ENCODE measurements around the gene CTSA.

Gene CTSA

GRCh38 chr20:45905505-45906079, 14.5 kb downstream of the CTSA start:
- no peaks in the 10 kb centered on the region for H3K9me3 ChIP-seq (ENCODE audit: control insufficient read depth in 2 of 2, low read length in 2 of 2)
- peaks cover 0 to 6% of the 10 kb centered on the region in 2 donors for H3K36me3 ChIP-seq (ENCODE audit: control insufficient read depth in 2 of 2, insufficient read depth in 2 of 2, low read length in 2 of 2)
- no peak overlapping the region for H3K4me3 ChIP-seq (ENCODE audit: low read length in 2 of 2)
- H3K9ac ChIP-seq (ENCODE audit: low read depth in 1 of 2, low read length in 2 of 2), result no peak overlapping the region
- peaks cover 0 to 2% of the 10 kb centered on the region in 2 donors for H3K4me1 ChIP-seq (ENCODE audit: control insufficient read depth in 2 of 2, insufficient read depth in 2 of 2, low read length in 2 of 2)
- H3K27me3 ChIP-seq (ENCODE audit: control insufficient read depth in 2 of 2, insufficient read depth in 2 of 2, low read length in 2 of 2), result no peaks in the 10 kb centered on the region
- H3K27ac ChIP-seq (ENCODE audit: low read depth in 2 of 2, low read length in 2 of 2), result no peak overlapping the region

GRCh38 chr20:45907219-45907948, 16.2 kb downstream of the CTSA start:
- Histone ChIP-seq H3K27me3 (ENCODE audit: control insufficient read depth in 2 of 2, insufficient read depth in 2 of 2, low read length in 2 of 2) (no peaks in the 10 kb centered on the region), H3K9me3 (ENCODE audit: control insufficient read depth in 2 of 2, low read length in 2 of 2) (no peaks in the 10 kb centered on the region), H3K27ac (ENCODE audit: low read depth in 2 of 2, low read length in 2 of 2) (no peak overlapping the region), H3K9ac (ENCODE audit: low read depth in 1 of 2, low read length in 2 of 2) (no peak overlapping the region), H3K4me3 (ENCODE audit: low read length in 2 of 2) (no peak overlapping the region), H3K4me1 (ENCODE audit: control insufficient read depth in 2 of 2, insufficient read depth in 2 of 2, low read length in 2 of 2) (peaks cover 8 to 11% of the 10 kb centered on the region in 2 donors), H3K36me3 (ENCODE audit: control insufficient read depth in 2 of 2, insufficient read depth in 2 of 2, low read length in 2 of 2) (peaks cover 0 to 6% of the 10 kb centered on the region in 2 donors)

GRCh38 chr20:45908084-45908483, 16.9 kb downstream of the CTSA start:
- Histone ChIP-seq H3K9ac (ENCODE audit: low read depth in 1 of 2, low read length in 2 of 2) (no peak overlapping the region), H3K27ac (ENCODE audit: low read depth in 2 of 2, low read length in 2 of 2) (no peak overlapping the region), H3K4me3 (ENCODE audit: low read length in 2 of 2) (no peak overlapping the region), H3K9me3 (ENCODE audit: control insufficient read depth in 2 of 2, low read length in 2 of 2) (no peaks in the 10 kb centered on the region), H3K27me3 (ENCODE audit: control insufficient read depth in 2 of 2, insufficient read depth in 2 of 2, low read length in 2 of 2) (no peaks in the 10 kb centered on the region), H3K36me3 (ENCODE audit: control insufficient read depth in 2 of 2, insufficient read depth in 2 of 2, low read length in 2 of 2) (peaks cover 0 to 6% of the 10 kb centered on the region in 2 donors), H3K4me1 (ENCODE audit: control insufficient read depth in 2 of 2, insufficient read depth in 2 of 2, low read length in 2 of 2) (peaks cover 8 to 11% of the 10 kb centered on the region in 2 donors)

- Histone ChIP-seq H3K36me3 (ENCODE audit: control insufficient read depth in 2 of 2, insufficient read depth in 2 of 2, low read length in 2 of 2) (peaks cover 0 to 5% of the 10 kb centered on the region in 2 donors), H3K9me3 (ENCODE audit: control insufficient read depth in 2 of 2, low read length in 2 of 2) (no peaks in the 10 kb centered on the region), H3K27me3 (ENCODE audit: control insufficient read depth in 2 of 2, insufficient read depth in 2 of 2, low read length in 2 of 2) (no peaks in the 10 kb centered on the region), H3K9ac (ENCODE audit: low read depth in 1 of 2, low read length in 2 of 2) (no peak overlapping the region), H3K4me1 (ENCODE audit: control insufficient read depth in 2 of 2, insufficient read depth in 2 of 2, low read length in 2 of 2) (peaks cover 8 to 11% of the 10 kb centered on the region in 2 donors), H3K27ac (ENCODE audit: low read depth in 2 of 2, low read length in 2 of 2) (no peak overlapping the region), H3K4me3 (ENCODE audit: low read length in 2 of 2) (no peak overlapping the region)
Measured at GRCh38 chr20:45909336-45909808, 18.2 kb downstream of the CTSA start.

- Histone ChIP-seq H3K4me1 (ENCODE audit: control insufficient read depth in 2 of 2, insufficient read depth in 2 of 2, low read length in 2 of 2) (peaks cover 8 to 11% of the 10 kb centered on the region in 2 donors), H3K9ac (ENCODE audit: low read depth in 1 of 2, low read length in 2 of 2) (no peak overlapping the region), H3K9me3 (ENCODE audit: control insufficient read depth in 2 of 2, low read length in 2 of 2) (no peaks in the 10 kb centered on the region), H3K27ac (ENCODE audit: low read depth in 2 of 2, low read length in 2 of 2) (peak overlapping the region; percentile 16 to 34), H3K27me3 (ENCODE audit: control insufficient read depth in 2 of 2, insufficient read depth in 2 of 2, low read length in 2 of 2) (no peaks in the 10 kb centered on the region), H3K4me3 (ENCODE audit: low read length in 2 of 2) (peak overlapping the region in 1 of 2 donors; percentile 44), H3K36me3 (ENCODE audit: control insufficient read depth in 2 of 2, insufficient read depth in 2 of 2, low read length in 2 of 2) (peaks cover 0 to 5% of the 10 kb centered on the region in 2 donors)
Measured at GRCh38 chr20:45909817-45910669, 18.9 kb downstream of the CTSA start.

GRCh38 chr20:45910670-45911485, 19.7 kb downstream of the CTSA start:
- Histone ChIP-seq H3K27ac (ENCODE audit: low read depth in 2 of 2, low read length in 2 of 2) (peak overlapping the region; percentile 59 to 84), H3K27me3 (ENCODE audit: control insufficient read depth in 2 of 2, insufficient read depth in 2 of 2, low read length in 2 of 2) (no peaks in the 10 kb centered on the region), H3K9me3 (ENCODE audit: control insufficient read depth in 2 of 2, low read length in 2 of 2) (no peaks in the 10 kb centered on the region), H3K4me3 (ENCODE audit: low read length in 2 of 2) (peak overlapping the region; percentile 62 to 70), H3K36me3 (ENCODE audit: control insufficient read depth in 2 of 2, insufficient read depth in 2 of 2, low read length in 2 of 2) (peaks cover 0 to 3% of the 10 kb centered on the region in 2 donors), H3K4me1 (ENCODE audit: control insufficient read depth in 2 of 2, insufficient read depth in 2 of 2, low read length in 2 of 2) (peaks cover 8 to 11% of the 10 kb centered on the region in 2 donors), H3K9ac (ENCODE audit: low read depth in 1 of 2, low read length in 2 of 2) (peak overlapping the region; percentile 48 to 68)

- Histone ChIP-seq H3K4me1 (ENCODE audit: control insufficient read depth in 2 of 2, insufficient read depth in 2 of 2, low read length in 2 of 2) (peaks cover 8 to 11% of the 10 kb centered on the region in 2 donors), H3K4me3 (ENCODE audit: low read length in 2 of 2) (peak within 1 kb of the TSS; percentile 62 to 70)
Measured at GRCh38 chr20:45911486-45912343, 20.6 kb downstream of the CTSA start, which contains the start of gene PLTP. PLTP (minus strand) TSS chr20:45912155; CDS start chr20:45911452, 703 bp downstream.

GRCh38 chr20:45912344-45912682, 21.2 kb downstream of the CTSA start:
- H3K9ac ChIP-seq (ENCODE audit: low read depth in 1 of 2, low read length in 2 of 2), result peak overlapping the region in 1 of 2 donors; percentile 68
- H3K27ac ChIP-seq (ENCODE audit: low read depth in 2 of 2, low read length in 2 of 2), result peak overlapping the region; percentile 22 to 84
- H3K36me3 ChIP-seq (ENCODE audit: control insufficient read depth in 2 of 2, insufficient read depth in 2 of 2, low read length in 2 of 2), result peaks cover 0 to 3% of the 10 kb centered on the region in 2 donors
- no peaks in the 10 kb centered on the region for H3K9me3 ChIP-seq (ENCODE audit: control insufficient read depth in 2 of 2, low read length in 2 of 2)
- H3K4me1 ChIP-seq (ENCODE audit: control insufficient read depth in 2 of 2, insufficient read depth in 2 of 2, low read length in 2 of 2), result peaks cover 8 to 11% of the 10 kb centered on the region in 2 donors
- H3K4me3 ChIP-seq (ENCODE audit: low read length in 2 of 2), result peak overlapping the region in 1 of 2 donors; percentile 54
- no peaks in the 10 kb centered on the region for H3K27me3 ChIP-seq (ENCODE audit: control insufficient read depth in 2 of 2, insufficient read depth in 2 of 2, low read length in 2 of 2)

More at GRCh38 chr20:45911486-45912343, 20.6 kb downstream of the CTSA start, which contains the start of gene PLTP:
- H3K9ac ChIP-seq (ENCODE audit: low read depth in 1 of 2, low read length in 2 of 2), result peak within 1 kb of the TSS; percentile 48 to 68
- H3K27ac ChIP-seq (ENCODE audit: low read depth in 2 of 2, low read length in 2 of 2), result peak within 1 kb of the TSS; percentile 59 to 84
- no peaks in the 10 kb centered on the region for H3K27me3 ChIP-seq (ENCODE audit: control insufficient read depth in 2 of 2, insufficient read depth in 2 of 2, low read length in 2 of 2)
- H3K9me3 ChIP-seq (ENCODE audit: control insufficient read depth in 2 of 2, low read length in 2 of 2), result no peaks in the 10 kb centered on the region
- peaks cover 0 to 3% of the 10 kb centered on the region in 2 donors for H3K36me3 ChIP-seq (ENCODE audit: control insufficient read depth in 2 of 2, insufficient read depth in 2 of 2, low read length in 2 of 2)

Data from mucosa of rectum (tissue), 2 donors.